K562 (cell line): Measurements from ENCODE around the gene MAP7D1. TPM values are rescaled to one million over a fixed set of nuclear protein-coding genes. Genes with fewer than 3 reads are reported as not detected.

ENCODE experiments used
- DIDO1 ChIP-seq: fragments of 450-650 bp; IDR thresholded peaks from 2 replicates; pipeline ENCODE4 v1.6.1; 2016; ENCODE audit warnings: low read depth, missing biosample characterization, missing genetic modification characterization
- ETV1 ChIP-seq: fragments of 450-650 bp; conservative IDR thresholded peaks from 2 replicates; pipeline ENCODE4 v1.6.1; 2016; ENCODE audit warnings: missing genetic modification characterization, control low read depth, low read depth, missing compliant biosample characterization
- THRB ChIP-seq: fragments of 450-650 bp; formaldehyde crosslinking; conservative IDR thresholded peaks from 2 replicates; pipeline ENCODE4 v1.4.0; 2022; ENCODE audit warnings: mild to moderate bottlenecking, missing genetic modification characterization
- ZBTB7A ChIP-seq: IDR thresholded peaks from 2 replicates; pipeline ENCODE4 v1.6.1; 2011; ENCODE audit warnings: low read depth, mild to moderate bottlenecking, low read length, moderate library complexity, borderline replicate concordance; ENCODE audit not compliant: control insufficient read depth
- polyA plus RNA-seq, 8 experiments: library from polyadenylated mRNA; depleted of rRNA in 4 of 8; stranded (reverse) in 5 of 8; unstranded in 3 of 8; fragments of >200 nt; fragmentation: Nextera tagmentation in 2 of 8; fragmentation: Illumina TruSeq in 1 of 8; extraction: Ambion mirVana in 2 of 8; extraction: Trizol in 1 of 8; gene quantifications; 2 replicates each; pipeline versions ENCODE4 v1.2.1 to v1.2.3, GENCODE V29; 2011 to 2014; ENCODE audit warnings: inconsistent platforms in 1 of 8, missing spikeins in 1 of 8
- total RNA-seq, 7 experiments: library from RNA; depleted of rRNA in 6 of 7; stranded (reverse); fragments of >200 nt in 6 of 7; fragmentation: Illumina TruSeq in 2 of 7; extraction: Trizol in 2 of 7; gene quantifications; 2 replicates each; pipeline versions ENCODE4 v1.2.1 to v1.2.3, GENCODE V29; 2011 to 2021; ENCODE audit warnings: low replicate concordance in 1 of 7
- TF ChIP-seq, protein P1 (sequence below): fragments of 250-450 bp; sonication (Bioruptor Pico); IDR thresholded peaks from 2 replicates; pipeline ENCODE4 v1.5.0; 2021

Gene MAP7D1
- total and polyA plus RNA-seq, 9 of the 15 experiments (the other 6 are each of a cell fraction or from before 2014, with no cell fraction given) = 3.6 to 108 (median 34.5) TPM

DNA sequence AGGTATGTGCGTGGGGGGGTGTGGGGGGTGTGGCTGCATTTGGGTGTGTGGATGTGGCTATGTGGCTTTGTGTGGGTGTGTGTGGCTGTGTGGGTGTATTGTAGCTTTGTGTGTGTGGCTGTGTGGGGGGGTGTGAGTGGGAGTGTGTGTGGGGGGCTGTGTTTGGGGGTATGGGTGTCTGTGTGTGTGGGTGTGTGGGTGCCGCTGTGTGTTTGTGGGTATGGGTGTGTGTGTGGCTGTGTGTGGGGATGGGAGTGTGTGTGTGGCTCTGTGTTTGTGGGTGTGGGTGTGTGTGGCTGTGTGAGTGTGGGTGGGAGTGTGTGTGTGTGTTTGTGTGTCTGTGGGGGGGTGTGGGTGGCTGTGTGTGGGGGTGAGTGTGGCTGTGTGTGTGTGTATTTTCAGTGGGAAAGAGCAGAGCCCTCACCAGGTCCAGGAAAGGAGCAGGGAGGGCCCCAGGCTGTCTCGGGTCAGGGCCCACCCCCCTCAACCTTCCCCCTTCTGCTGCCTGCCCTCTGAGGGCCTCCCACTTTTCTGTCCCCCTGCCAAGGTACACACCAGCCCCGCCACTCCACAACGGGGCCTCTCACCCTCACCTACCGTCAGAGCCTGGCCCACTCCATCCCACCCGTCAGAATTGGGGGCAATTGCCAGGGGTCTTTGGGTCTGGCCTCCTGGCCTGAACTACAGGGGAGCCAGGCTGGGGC is 29.0 kb upstream of the MAP7D1 start (continued):
- TF ChIP-seq THRB (CRISPR knock-in tag) (0 out of 2 replicates have a peak, but pooled peaks have one; percentile 12), ETV1 (tag) (no peak), ZBTB7A (0 out of 2 replicates have a peak, but pooled peaks have one; percentile 10), DIDO1 (tag) (no peak)
- TF ChIP-seq, protein P1, sequence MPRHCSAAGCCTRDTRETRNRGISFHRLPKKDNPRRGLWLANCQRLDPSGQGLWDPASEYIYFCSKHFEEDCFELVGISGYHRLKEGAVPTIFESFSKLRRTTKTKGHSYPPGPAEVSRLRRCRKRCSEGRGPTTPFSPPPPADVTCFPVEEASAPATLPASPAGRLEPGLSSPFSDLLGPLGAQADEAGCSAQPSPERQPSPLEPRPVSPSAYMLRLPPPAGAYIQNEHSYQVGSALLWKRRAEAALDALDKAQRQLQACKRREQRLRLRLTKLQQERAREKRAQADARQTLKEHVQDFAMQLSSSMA (CRISPR knock-in tag) = no peak
